K562 (cell line): ENCODE data around the gene HPCAL1. TPM values are rescaled to one million over a fixed set of nuclear protein-coding genes. Genes with fewer than 3 reads are reported as not detected.
A peak's percentile ranks its signal among the peaks of the same experiment; 100 is the strongest.

Source experiments
- ATAC-seq: fragments of 200-7000 bp; cut with Tn5 transposase; 3 replicates; pipeline ENCODE4 v1.9.1; 2020; ENCODE audit warnings: moderate library complexity
- BruUV-seq: library from RNA; stranded (reverse); fragments of 400-500 nt; replicated peaks from 2 replicates; lab custom pipeline; 2021; lab: Mats Ljungman, UMichigan
- CTCF ChIA-PET: fragments of 300-600 bp; formaldehyde crosslinking; extraction: SDS; loops from one replicate; lab custom pipeline; 2021; ENCODE audit warnings: low intra/inter-chr PET ratio; lab: Yijun Ruan, JAX
- POLR2A ChIA-PET: fragments of 300-600, 350-650 bp; sonication (Branson Sonifier 250); formaldehyde crosslinking; extraction: SDS; loops from one replicate; lab custom pipeline; 2021; ENCODE audit warnings: antibody characterized with exemption, inconsistent platforms; lab: Yijun Ruan, JAX
- DNase-seq, 4 experiments: peaks; one replicate each; pipeline versions ENCODE4 v3.0.0 to v3.0.0-alpha.2; 2011 to 2018; ENCODE audit warnings: low spot score in 3 of 4, mixed read lengths in 3 of 4; ENCODE audit errors: extremely low read depth in 1 of 4
- FAIRE-seq: peaks from 2 replicates; lab custom pipeline; 2011; peaks lifted over from hg19 to GRCh38; lab: Jason Lieb, UNC
- H2AFZ ChIP-seq: 2 replicates; pipeline ENCODE4 v1.6.0; 2011; ENCODE audit warnings: low read depth, low read length, control low read depth, inconsistent platforms
- H3K27ac ChIP-seq: fragments of 200-600 bp; 3 replicates; pipeline ENCODE4 v1.8.0; 2011; ENCODE audit warnings: low read depth, mild to moderate bottlenecking, control low read depth, inconsistent platforms, low read length, moderate library complexity, mixed read lengths; ENCODE audit errors: extremely low read depth
- H3K27me3 ChIP-seq, 2 experiments: fragments of 300-600 bp in 1 of 2; 2 replicates in 1 of 2; 3 replicates in 1 of 2; pipeline versions ENCODE4 v1.6.0 to v1.8.0; 2011; ENCODE audit warnings: inconsistent platforms in 2 of 2, low read length in 2 of 2, mild to moderate bottlenecking in 1 of 2, mixed read lengths in 1 of 2, moderate library complexity in 1 of 2; ENCODE audit not compliant: control insufficient read depth in 2 of 2, insufficient read depth in 2 of 2
- H3K36me3 ChIP-seq: fragments of 300-600 bp; 3 replicates; pipeline ENCODE4 v1.8.0; 2011; ENCODE audit warnings: mild to moderate bottlenecking, low read length, inconsistent platforms; ENCODE audit not compliant: control insufficient read depth, insufficient read depth
- H3K4me1 ChIP-seq, 2 experiments: fragments of 200-600 bp in 1 of 2; replicated peaks in 1 of 2; 2 replicates in 1 of 2; 3 replicates in 1 of 2; pipeline versions ENCODE4 v1.5.1 to v1.8.0; 2011; ENCODE audit warnings: inconsistent platforms in 2 of 2, low read length in 2 of 2, mild to moderate bottlenecking in 1 of 2, mixed read lengths in 1 of 2, moderate library complexity in 1 of 2; ENCODE audit not compliant: control insufficient read depth in 2 of 2, insufficient read depth in 2 of 2
- H3K4me2 ChIP-seq: 2 replicates; pipeline ENCODE4 v1.6.1; 2011; ENCODE audit warnings: low read length, control low read depth, inconsistent platforms, mixed read lengths; ENCODE audit not compliant: insufficient read depth
- H3K4me3 ChIP-seq: fragments of 200-600 bp; sonication (generic), shearing (Covaris generic); 2 replicates; pipeline ENCODE4 v1.5.1; 2016; ENCODE audit warnings: control low read depth, inconsistent platforms
- H3K79me2 ChIP-seq: fragments of 200-600 bp; 3 replicates; pipeline ENCODE4 v1.8.0; 2011; ENCODE audit warnings: low read length, inconsistent platforms; ENCODE audit not compliant: control insufficient read depth, insufficient read depth
- H3K9ac ChIP-seq, 2 experiments: 2 replicates each; pipeline versions ENCODE4 v1.6.0 to v1.6.1; 2011; ENCODE audit warnings: low read depth in 2 of 2, low read length in 2 of 2, control low read depth in 1 of 2, inconsistent platforms in 1 of 2, mild to moderate bottlenecking in 1 of 2, mixed read lengths in 1 of 2; ENCODE audit not compliant: insufficient read depth in 1 of 2
- H3K9me1 ChIP-seq: one replicate; pipeline ENCODE4 v1.6.0; 2011; ENCODE audit warnings: inconsistent platforms, mild to moderate bottlenecking, low read length, moderate library complexity; ENCODE audit not compliant: control insufficient read depth, insufficient read depth
- H3K9me3 ChIP-seq: replicated peaks from 2 replicates; pipeline ENCODE4 v1.5.1; 2011; ENCODE audit warnings: low read depth, low read length, inconsistent platforms; ENCODE audit not compliant: control insufficient read depth, insufficient read depth
- H4K20me1 ChIP-seq: replicated peaks from 2 replicates; pipeline ENCODE4 v1.6.1; 2011; ENCODE audit warnings: low read length, inconsistent platforms, mixed read lengths; ENCODE audit not compliant: control insufficient read depth, insufficient read depth
- CBX1 ChIP-seq: sonication (generic); IDR thresholded peaks from 2 replicates; pipeline ENCODE4 v1.6.1; 2016; ENCODE audit warnings: antibody characterized with exemption, low read depth, mild to moderate bottlenecking
- ELK1 ChIP-seq: sonication (generic); formaldehyde crosslinking; IDR thresholded peaks from 2 replicates; pipeline ENCODE4 v1.8.1; 2022; ENCODE audit warnings: missing genetic modification reagents
- HCFC1 ChIP-seq: IDR thresholded peaks from 2 replicates; pipeline ENCODE4 v1.6.1; 2012; ENCODE audit warnings: low read depth, low read length, improper control_type of control experiment
- MAFF ChIP-seq: IDR thresholded peaks from 2 replicates; pipeline ENCODE4 v1.6.1; 2012; ENCODE audit warnings: low read length, improper control_type of control experiment
- MYNN ChIP-seq, 2 experiments: sonication (generic); formaldehyde crosslinking in 1 of 2; IDR thresholded peaks; 2 replicates each; pipeline versions ENCODE4 v1.5.0 to v1.6.1; 2016 to 2020; ENCODE audit warnings: antibody characterized with exemption in 1 of 2, missing genetic modification reagents in 1 of 2
- NFXL1 ChIP-seq: fragments of 450-650 bp; formaldehyde crosslinking; IDR thresholded peaks from 2 replicates; pipeline ENCODE4 v1.4.0; 2021; ENCODE audit warnings: mild to moderate bottlenecking
- PHF21A ChIP-seq: fragments of 450-650 bp; IDR thresholded peaks from 2 replicates; pipeline ENCODE4 v1.6.1; 2017; ENCODE audit warnings: low read depth, borderline replicate concordance
- PRMT5 ChIP-seq: sonication (generic); formaldehyde crosslinking; IDR thresholded peaks from 2 replicates; pipeline ENCODE4 v1.5.0; 2020; ENCODE audit warnings: missing genetic modification reagents
- RERE ChIP-seq: sonication (generic); formaldehyde crosslinking; IDR thresholded peaks from 2 replicates; pipeline ENCODE4 v1.8.0; 2023; ENCODE audit warnings: missing genetic modification reagents, mild to moderate bottlenecking, borderline replicate concordance
- RFX1 ChIP-seq: fragments of 450-650 bp; IDR thresholded peaks from 2 replicates; pipeline ENCODE4 v1.6.1; 2016; ENCODE audit warnings: mild to moderate bottlenecking, moderate library complexity
- RNF2 ChIP-seq: sonication (generic); IDR thresholded peaks from 2 replicates; pipeline ENCODE4 v1.6.1; 2016
- TARDBP ChIP-seq: fragments of 450-650 bp; IDR thresholded peaks from 2 replicates; pipeline ENCODE4 v1.6.1; 2016
- TCF15 ChIP-seq: fragments of 250-450 bp; sonication (Bioruptor Pico); IDR thresholded peaks from 2 replicates; pipeline ENCODE4 v1.8.0; 2022; ENCODE audit warnings: moderate library complexity, mild to moderate bottlenecking, inconsistent platforms
- THRAP3 ChIP-seq: fragments of 450-650 bp; IDR thresholded peaks from 2 replicates; pipeline ENCODE4 v1.6.1; 2016; ENCODE audit warnings: mild to moderate bottlenecking, inconsistent platforms, borderline replicate concordance
- ZFPM2 ChIP-seq: fragments of 250-450 bp; sonication (Bioruptor Pico); IDR thresholded peaks from 2 replicates; pipeline ENCODE4 v1.5.1; 2022; ENCODE audit warnings: mild to moderate bottlenecking
- ZNF121 ChIP-seq: sonication (generic); formaldehyde crosslinking; conservative IDR thresholded peaks from 2 replicates; pipeline ENCODE4 v1.8.0; 2022; ENCODE audit warnings: missing genetic modification reagents
- ZNF75A ChIP-seq: fragments of 450-650 bp; formaldehyde crosslinking; IDR thresholded peaks from 2 replicates; pipeline ENCODE4 v1.4.0; 2020; ENCODE audit warnings: mild to moderate bottlenecking
- WGBS: fragments of 100-300 bp; shearing (Covaris generic); methylation state at CpG from one replicate; pipeline ENCODE4 v1.1.6; 2016; ENCODE audit warnings: low coverage, mixed read lengths; ENCODE audit not compliant: insufficient coverage; ENCODE audit errors: missing lambda C conversion rate; 5-methylcytosine and 5-hydroxymethylcytosine counted together
- in situ Hi-C: fragments of 300-500 bp; cut with MboI; formaldehyde crosslinking; loops from 4 replicates; pipeline ENCODE4 v1.15.0; 2018; ENCODE audit warnings: inconsistent platforms, mixed read lengths
- intact Hi-C: fragments of 100-400 bp; cut with micrococcal nuclease; formaldehyde crosslinking; loops from 2 replicates; pipeline ENCODE4 v1.14.2; 2022
- polyA plus RNA-seq, 8 experiments: library from polyadenylated mRNA; depleted of rRNA in 4 of 8; stranded (reverse) in 5 of 8; unstranded in 3 of 8; fragments of >200 nt; fragmentation: Nextera tagmentation in 2 of 8; fragmentation: Illumina TruSeq in 1 of 8; extraction: Ambion mirVana in 2 of 8; extraction: Trizol in 1 of 8; gene quantifications; 2 replicates each; pipeline versions ENCODE4 v1.2.1 to v1.2.3, GENCODE V29; 2011 to 2014; ENCODE audit warnings: inconsistent platforms in 1 of 8, missing spikeins in 1 of 8
- total RNA-seq, 7 experiments: library from RNA; depleted of rRNA in 6 of 7; stranded (reverse); fragments of >200 nt in 6 of 7; fragmentation: Illumina TruSeq in 2 of 7; extraction: Trizol in 2 of 7; gene quantifications; 2 replicates each; pipeline versions ENCODE4 v1.2.1 to v1.2.3, GENCODE V29; 2011 to 2021; ENCODE audit warnings: low replicate concordance in 1 of 7

HPCAL1 gene
- total and polyA plus RNA-seq, 9 of the 15 experiments (the other 6 are each of a cell fraction or from before 2014, with no cell fraction given) = 2.7 to 65.5 (median 23.9) TPM

- in situ Hi-C loops = no loop called here
- intact Hi-C loops = loop anchor here (5.0 kb wide), 1 partner anchor 55 kb away; no protein-coding TSS in a partner anchor
- peaks cover 8% of the 10 kb centered on the region; the same call in 2 of the 3 replicates for H3K36me3 ChIP-seq
- peaks cover 44 to 68% of the 10 kb centered on the region in 2 experiments for H3K4me1 ChIP-seq
- peak overlapping the region; percentile 80 for H3K4me2 ChIP-seq
- peak overlapping the region; percentile 54 to 91 for H3K9ac ChIP-seq
- H4K20me1 ChIP-seq = peaks cover 7% of the 10 kb centered on the region
- no peak overlapping the region for H3K4me3 ChIP-seq
- no peaks in the 10 kb centered on the region for H3K9me1 ChIP-seq
- peak overlapping the region; percentile 83 for H3K27ac ChIP-seq
- peak overlapping the region; percentile 73 for H2AFZ ChIP-seq
- 7% methylated on average over 11 of the region's 15 CpGs for WGBS
- peaks cover 94% of the 10 kb centered on the region for H3K79me2 ChIP-seq
- ATAC-seq (peak; percentile 70), FAIRE-seq (peak; percentile 52), DNase-seq (peak; percentile 41 to 61 (median 46))
- BruUV-seq = no TSS peak
- CTCF ChIA-PET = no interaction called here
- peaks cover 9% of the 10 kb centered on the region for H3K9me3 ChIP-seq
- POLR2A ChIA-PET = interaction anchor here (0.6 to 1.6 kb wide), 7 partner anchors 10 to 1236 kb away, joined by 3 to 4 read pairs (median 3); no protein-coding TSS in a partner anchor
- H3K27me3 ChIP-seq = no peaks in the 10 kb centered on the region
- TF ChIP-seq RERE = no peak
- TF ChIP-seq ELK1 (CRISPR knock-in tag) = no peak
- TF ChIP-seq PHF21A = no peak
- no peak for TF ChIP-seq CBX1
- TF ChIP-seq ZFPM2 (CRISPR knock-in tag) = no peak
- TF ChIP-seq TARDBP = no peak
- no peak for TF ChIP-seq RFX1
- no peak for TF ChIP-seq MAFF
- no peak for TF ChIP-seq ZNF121 (CRISPR knock-in tag)
- TF ChIP-seq ZNF75A (CRISPR knock-in tag) = no peak
- TF ChIP-seq HCFC1 = no peak
- TF ChIP-seq PRMT5 (CRISPR knock-in tag) = no peak
- TF ChIP-seq NFXL1 = no peak
- no peak for TF ChIP-seq RNF2
- TF ChIP-seq TCF15 (CRISPR knock-in tag) = no peak
- TF ChIP-seq THRAP3 = no peak
- TF ChIP-seq MYNN (IDR thresholded peaks at IDR 0.05) = 0 out of 2 replicates have a peak, but pooled peaks have one; percentile 65
- TF ChIP-seq MYNN (CRISPR knock-in tag; IDR thresholded peaks at IDR 0.05) = no peak
Measured at GRCh38 chr2:10332402-10333246, 29.9 kb downstream of the HPCAL1 start.
